Endothelial cell of umbilical vein (primary cell): ENCODE data around the gene SH3BP4. TPM values are rescaled to one million over a fixed set of nuclear protein-coding genes. Genes with fewer than 3 reads are reported as not detected.
A peak's percentile ranks its signal among the peaks of the same experiment; 100 is the strongest.

Experiments used
- BruUV-seq: library from RNA; stranded (reverse); fragments of 400-500 nt; replicated peaks from 2 replicates; lab custom pipeline; 2021; lab: Mats Ljungman, UMichigan
- CTCF ChIA-PET: fragments of 300-600, 350-600 bp; sonication (Branson Sonifier 250); formaldehyde crosslinking; loops from one replicate; lab custom pipeline; 2021; ENCODE audit warnings: antibody characterized with exemption, inconsistent platforms; lab: Charles Lee
- POLR2A ChIA-PET: fragments of 300-600, 350-600 bp; sonication (Branson Sonifier 250); formaldehyde crosslinking; loops from one replicate; lab custom pipeline; 2021; ENCODE audit warnings: antibody characterized with exemption, inconsistent platforms; lab: Charles Lee
- DNase-seq: peaks from one replicate; pipeline ENCODE4 v3.0.0-alpha.2; 2011; ENCODE audit warnings: low read depth, low spot score
- FAIRE-seq: peaks from 2 replicates; lab custom pipeline; 2011; peaks lifted over from hg19 to GRCh38; lab: Jason Lieb, UNC
- H2AFZ ChIP-seq: 2 replicates; pipeline ENCODE4 v1.6.0; 2012; ENCODE audit warnings: low read depth, low read length, control low read depth, inconsistent platforms
- H3K27ac ChIP-seq: 2 replicates; pipeline ENCODE4 v1.5.1; 2011; ENCODE audit warnings: low read depth, mild to moderate bottlenecking, control low read depth, low read length, moderate library complexity; ENCODE audit not compliant: insufficient read depth
- H3K27me3 ChIP-seq, 2 experiments: 2 replicates each; pipeline versions ENCODE4 v1.6.0 to v1.6.1; 2011; ENCODE audit warnings: low read length in 2 of 2, mixed read lengths in 1 of 2; ENCODE audit not compliant: control insufficient read depth in 2 of 2, insufficient read depth in 2 of 2
- H3K36me3 ChIP-seq, 2 experiments: 2 replicates in 1 of 2; 3 replicates in 1 of 2; pipeline ENCODE4 v1.5.1; 2011; ENCODE audit warnings: low read length in 2 of 2, mild to moderate bottlenecking in 1 of 2, moderate library complexity in 1 of 2; ENCODE audit not compliant: control insufficient read depth in 2 of 2, insufficient read depth in 2 of 2; ENCODE audit errors: extremely low read depth in 1 of 2
- H3K4me1 ChIP-seq: 3 replicates; pipeline ENCODE4 v1.5.1; 2011; ENCODE audit warnings: mild to moderate bottlenecking, low read length; ENCODE audit not compliant: control insufficient read depth, insufficient read depth; ENCODE audit errors: extremely low read depth
- H3K4me2 ChIP-seq: 2 replicates; pipeline ENCODE4 v1.6.1; 2011; ENCODE audit warnings: low read length, control low read depth, mixed read lengths; ENCODE audit not compliant: insufficient read depth
- H3K4me3 ChIP-seq, 3 experiments: fragments of 200-600 bp in 1 of 3; sonication (generic), shearing (Covaris generic) in 1 of 3; replicated peaks in 1 of 3; 2 replicates each; pipeline ENCODE4 v1.5.1; 2011 to 2016; ENCODE audit warnings: control low read depth in 3 of 3, low read length in 3 of 3, mild to moderate bottlenecking in 2 of 3, inconsistent platforms in 1 of 3, low read depth in 1 of 3, moderate library complexity in 1 of 3; ENCODE audit not compliant: insufficient read depth in 1 of 3
- H3K79me2 ChIP-seq: 2 replicates; pipeline ENCODE4 v1.6.0; 2012; ENCODE audit warnings: low read length, inconsistent platforms; ENCODE audit not compliant: control insufficient read depth, insufficient read depth
- H3K9ac ChIP-seq: replicated peaks from 2 replicates; pipeline ENCODE3; 2011; ENCODE audit warnings: low read length, control low read depth; ENCODE audit not compliant: insufficient read depth; ENCODE audit errors: extremely low read depth
- H3K9me1 ChIP-seq: replicated peaks from 3 replicates; pipeline ENCODE4 v1.6.0; 2011; ENCODE audit warnings: mild to moderate bottlenecking, low read length; ENCODE audit not compliant: control insufficient read depth, insufficient read depth; ENCODE audit errors: extremely low read depth
- H3K9me3 ChIP-seq: replicated peaks from 2 replicates; pipeline ENCODE4 v1.5.1; 2012; ENCODE audit warnings: low read length, inconsistent platforms; ENCODE audit not compliant: control insufficient read depth, insufficient read depth
- H4K20me1 ChIP-seq: replicated peaks from 2 replicates; pipeline ENCODE3; 2011; ENCODE audit warnings: mild to moderate bottlenecking, low read length; ENCODE audit not compliant: control insufficient read depth, insufficient read depth; ENCODE audit errors: extremely low read depth
- EZH2 ChIP-seq: IDR thresholded peaks from 2 replicates; pipeline ENCODE4 v1.6.1; 2012; ENCODE audit warnings: borderline replicate concordance, low read depth, mild to moderate bottlenecking, moderate library complexity, low read length, inconsistent platforms; ENCODE audit not compliant: severe bottlenecking
- GATA2 ChIP-seq: IDR thresholded peaks from 2 replicates; pipeline ENCODE4 v1.7.0; 2011; ENCODE audit warnings: low read depth, mild to moderate bottlenecking, moderate library complexity, mixed read lengths, low read length; ENCODE audit not compliant: insufficient read length, insufficient read depth
- JUN ChIP-seq: IDR thresholded peaks from 2 replicates; pipeline ENCODE4 v1.6.1; 2011; ENCODE audit warnings: borderline replicate concordance, low read depth; ENCODE audit not compliant: insufficient read length, insufficient read depth
- MAX ChIP-seq: IDR thresholded peaks from 2 replicates; pipeline ENCODE4 v1.6.1; 2011; ENCODE audit not compliant: insufficient read depth, insufficient read length
- MYC ChIP-seq: IDR thresholded peaks from one replicate; pipeline ENCODE4 v1.6.1; 2011; ENCODE audit warnings: mild to moderate bottlenecking, low read depth, low read length
- POLR2A ChIP-seq: IDR thresholded peaks from 2 replicates; pipeline ENCODE4 v1.6.1; 2012; ENCODE audit warnings: low read depth, mild to moderate bottlenecking, control low read depth, low read length
- dilution Hi-C: fragments of 300-500 bp; cut with MboI; formaldehyde crosslinking; loops from one replicate; pipeline ENCODE4 v1.15.0; 2019; ENCODE audit warnings: low sequenced_read_pairs; ENCODE audit not compliant: extremely low pct_ligation_motif_present
- intact Hi-C: fragments of 100-400 bp; cut with micrococcal nuclease; formaldehyde crosslinking; loops from one replicate; pipeline ENCODE4 v1.10.0; 2022
- polyA plus RNA-seq, 4 experiments: library from polyadenylated mRNA; depleted of rRNA in 3 of 4; stranded (reverse) in 3 of 4; unstranded in 1 of 4; fragments of >200 nt; gene quantifications; 2 replicates each; pipeline versions ENCODE4 v1.2.1 to v1.2.3, GENCODE V29; 2011 to 2012; ENCODE audit warnings: missing spikeins in 1 of 4
- total RNA-seq: library from RNA; stranded (reverse); gene quantifications from 2 replicates; pipeline ENCODE4 v1.2.3, GENCODE V29; 2021

SH3BP4 gene
- total and polyA plus RNA-seq, 2 donors (not counting 3 experiments of a cell fraction or from before 2014, with no cell fraction given), result 85.2 to 100.0 TPM

GRCh38 chr2:234958746-234959395 lies 7.1 kb downstream of the SH3BP4 start:
- H3K79me2 ChIP-seq, result peaks cover 99% of the 10 kb centered on the region
- no peak overlapping the region for H3K27ac ChIP-seq
- no peak for DNase-seq
- no peak for TF ChIP-seq MAX
- TF ChIP-seq POLR2A, result no peak
- TF ChIP-seq GATA2, result no peak
- no peak for TF ChIP-seq MYC
- FAIRE-seq, result no peak
- peaks cover 3% of the 10 kb centered on the region in 2 experiments for H3K36me3 ChIP-seq
- H4K20me1 ChIP-seq, result peaks cover 5% of the 10 kb centered on the region
- dilution Hi-C loops (no loop called here), intact Hi-C loops (loop anchor here (10.0 kb wide), 1 partner anchor 984 kb away; no protein-coding TSS in a partner anchor)
- ChIA-PET CTCF (interaction anchor here (1.2 to 3.9 kb wide), 4 partner anchors 77 to 413 kb away, joined by 4 to 12 read pairs (median 6); no protein-coding TSS in a partner anchor), POLR2A (interaction anchor here (1.1 kb wide), 1 partner anchor 12 kb away, joined by 3 read pairs; no protein-coding TSS in a partner anchor)
- H2AFZ ChIP-seq, result no peak overlapping the region
- peaks cover 36% of the 10 kb centered on the region for H3K4me1 ChIP-seq
- no TSS peak for BruUV-seq
- no peak overlapping the region for H3K4me2 ChIP-seq
- no peaks in the 10 kb centered on the region for H3K9me1 ChIP-seq
- H3K27me3 ChIP-seq, result no peaks in the 10 kb centered on the region
- H3K9ac ChIP-seq, result no peak overlapping the region
- no peak overlapping the region for H3K4me3 ChIP-seq
- H3K9me3 ChIP-seq, result no peaks in the 10 kb centered on the region

GRCh38 chr2:234960175-234961088 lies 8.6 kb downstream of the SH3BP4 start:
- no peak overlapping the region for H2AFZ ChIP-seq
- peaks cover 3% of the 10 kb centered on the region in 2 experiments for H3K36me3 ChIP-seq
- dilution Hi-C loops (no loop called here), intact Hi-C loops (loop anchor here (1.0 kb wide), 2 partner anchors 10 to 18 kb away; no protein-coding TSS in a partner anchor)
- H3K27me3 ChIP-seq, result no peaks in the 10 kb centered on the region
- H3K4me1 ChIP-seq, result peaks cover 23% of the 10 kb centered on the region
- DNase-seq (peak; percentile 87), FAIRE-seq (peak; percentile 79)
- H3K27ac ChIP-seq, result peak overlapping the region; percentile 87
- H3K4me3 ChIP-seq, result no peak overlapping the region
- H3K9ac ChIP-seq, result peak overlapping the region; percentile 40
- peak overlapping the region; percentile 43 for H3K4me2 ChIP-seq
- no TSS peak for BruUV-seq
- CTCF ChIA-PET, result interaction anchor here (1.0 to 1.1 kb wide), 2 partner anchors 12 to 20 kb away, joined by 4 to 5 read pairs; no protein-coding TSS in a partner anchor
- H4K20me1 ChIP-seq, result peaks cover 5% of the 10 kb centered on the region
- POLR2A ChIA-PET, result no interaction called here
- TF ChIP-seq JUN, result peak; percentile 33
- TF ChIP-seq MYC, result no peak
- TF ChIP-seq EZH2, result no peak
- H3K9me3 ChIP-seq, result no peaks in the 10 kb centered on the region
- H3K79me2 ChIP-seq, result peaks cover 99% of the 10 kb centered on the region
- H3K9me1 ChIP-seq, result no peaks in the 10 kb centered on the region
